OCI-LY3 (cell line): ENCODE data around the gene PPM1A.

ENCODE experiments used
- H2AFZ ChIP-seq: fragments of 200-600, 300-600 bp; shearing (Covaris generic); 2 replicates; pipeline ENCODE4 v1.6.0; 2014; ENCODE audit warnings: antibody characterized with exemption, low read depth, low read length
- H3K27ac ChIP-seq: fragments of 200-600, 300-600 bp; sonication (generic); 2 replicates; pipeline ENCODE4 v1.5.1; 2014; ENCODE audit warnings: mild to moderate bottlenecking, low read length, moderate library complexity, mixed read lengths
- H3K27me3 ChIP-seq: fragments of 200-600, 300-600 bp; sonication (generic); 2 replicates; pipeline ENCODE4 v1.6.1; 2014; ENCODE audit warnings: low read depth, low read length, mixed read lengths
- H3K36me3 ChIP-seq: fragments of 200-600, 300-600 bp; sonication (generic); replicated peaks from 2 replicates; pipeline ENCODE3; 2014; ENCODE audit warnings: low read depth, low read length, mixed read lengths
- H3K4me1 ChIP-seq: fragments of 300-600, 200-600 bp; sonication (generic); 2 replicates; pipeline ENCODE4 v1.6.1; 2014; ENCODE audit warnings: low read length, mixed read lengths
- H3K4me2 ChIP-seq: fragments of 200-600, 300-600 bp; sonication (generic); 2 replicates; pipeline ENCODE4 v1.6.1; 2014; ENCODE audit warnings: low read length, mixed read lengths
- H3K4me3 ChIP-seq: fragments of 300-600, 200-600 bp; sonication (generic); 2 replicates; pipeline ENCODE4 v1.5.1; 2014; ENCODE audit warnings: antibody characterized with exemption, mild to moderate bottlenecking, low read length, moderate library complexity
- H3K79me2 ChIP-seq: fragments of 300-600, 200-600 bp; shearing (Covaris generic); 2 replicates; pipeline ENCODE4 v1.6.1; 2014; ENCODE audit warnings: mild to moderate bottlenecking, low read length, mixed read lengths
- H3K9ac ChIP-seq: fragments of 300-600, 200-600 bp; shearing (Covaris generic); 2 replicates; pipeline ENCODE4 v1.6.0; 2014; ENCODE audit warnings: mild to moderate bottlenecking, low read length, moderate library complexity
- H3K9me3 ChIP-seq: fragments of 200-600, 300-600 bp; shearing (Covaris generic); 2 replicates; pipeline ENCODE4 v1.6.1; 2014; ENCODE audit warnings: low read length, mixed read lengths; ENCODE audit not compliant: insufficient read depth
- H4K20me1 ChIP-seq: fragments of 200-600, 300-600 bp; sonication (generic); 2 replicates; pipeline ENCODE4 v1.6.1; 2016; ENCODE audit warnings: low read length, mixed read lengths; ENCODE audit not compliant: insufficient read depth
- CTCF ChIP-seq: fragments of 200-600, 300-600 bp; sonication (generic); IDR thresholded peaks from 2 replicates; pipeline ENCODE4 v1.5.1; 2014; ENCODE audit warnings: antibody characterized with exemption, low read length, low read depth
- EZH2phosphoT487 ChIP-seq: fragments of 200-600 bp; shearing (Covaris generic); IDR thresholded peaks from 2 replicates; pipeline ENCODE4 v1.6.1; 2018; ENCODE audit warnings: antibody characterized with exemption, mixed run types, low read depth

The PPM1A gene

DNA sequence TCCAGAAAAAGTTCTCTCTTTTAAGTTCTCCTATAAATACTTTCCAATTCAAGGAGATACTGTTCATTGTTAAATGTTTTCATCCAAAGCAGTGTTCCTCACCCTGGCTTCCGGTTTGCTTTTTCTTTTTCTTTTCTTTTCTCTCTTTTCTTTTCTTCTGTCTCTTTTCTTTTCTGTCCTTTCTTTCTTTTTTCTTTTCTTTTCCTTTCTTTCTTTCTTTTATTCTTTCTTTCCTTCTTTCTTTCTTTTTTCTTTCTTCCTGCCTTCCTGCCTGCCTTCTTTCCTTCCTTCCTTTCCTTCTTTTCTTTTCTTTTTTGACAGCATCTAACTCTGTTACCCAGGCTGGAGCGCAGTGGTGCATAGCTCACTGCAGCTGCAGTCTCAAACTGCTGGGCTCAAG is 75.8 kb downstream of the PPM1A start:
- H3K79me2 ChIP-seq, result no peaks in the 10 kb centered on the region
- no peaks in the 10 kb centered on the region for H4K20me1 ChIP-seq
- H3K4me3 ChIP-seq, result no peak overlapping the region
- no peak overlapping the region for H3K4me2 ChIP-seq
- no peaks in the 10 kb centered on the region for H3K9me3 ChIP-seq
- no peaks in the 10 kb centered on the region for H3K36me3 ChIP-seq
- H3K27ac ChIP-seq, result no peak overlapping the region
- H3K27me3 ChIP-seq, result peaks cover 14% of the 10 kb centered on the region; the same call in 1 of the 2 replicates
- no peak overlapping the region for H3K9ac ChIP-seq
- peaks cover 12% of the 10 kb centered on the region for H3K4me1 ChIP-seq
- TF ChIP-seq CTCF (no peak), EZH2phosphoT487 (no peak)
- no peak overlapping the region for H2AFZ ChIP-seq

- Histone ChIP-seq H2AFZ (no peak overlapping the region), H3K4me3 (no peak overlapping the region), H3K4me2 (no peak overlapping the region), H4K20me1 (no peaks in the 10 kb centered on the region), H3K79me2 (no peaks in the 10 kb centered on the region), H3K9ac (no peak overlapping the region), H3K9me3 (no peaks in the 10 kb centered on the region), H3K4me1 (peaks cover 17% of the 10 kb centered on the region), H3K36me3 (no peaks in the 10 kb centered on the region), H3K27me3 (peaks cover 14% of the 10 kb centered on the region; the same call in 1 of the 2 replicates), H3K27ac (no peak overlapping the region)
- TF ChIP-seq CTCF, result no peak
- no peak for TF ChIP-seq EZH2phosphoT487
Measured at GRCh38 chr14:60326274-60326673, 77.3 kb downstream of the PPM1A start.

DNA sequence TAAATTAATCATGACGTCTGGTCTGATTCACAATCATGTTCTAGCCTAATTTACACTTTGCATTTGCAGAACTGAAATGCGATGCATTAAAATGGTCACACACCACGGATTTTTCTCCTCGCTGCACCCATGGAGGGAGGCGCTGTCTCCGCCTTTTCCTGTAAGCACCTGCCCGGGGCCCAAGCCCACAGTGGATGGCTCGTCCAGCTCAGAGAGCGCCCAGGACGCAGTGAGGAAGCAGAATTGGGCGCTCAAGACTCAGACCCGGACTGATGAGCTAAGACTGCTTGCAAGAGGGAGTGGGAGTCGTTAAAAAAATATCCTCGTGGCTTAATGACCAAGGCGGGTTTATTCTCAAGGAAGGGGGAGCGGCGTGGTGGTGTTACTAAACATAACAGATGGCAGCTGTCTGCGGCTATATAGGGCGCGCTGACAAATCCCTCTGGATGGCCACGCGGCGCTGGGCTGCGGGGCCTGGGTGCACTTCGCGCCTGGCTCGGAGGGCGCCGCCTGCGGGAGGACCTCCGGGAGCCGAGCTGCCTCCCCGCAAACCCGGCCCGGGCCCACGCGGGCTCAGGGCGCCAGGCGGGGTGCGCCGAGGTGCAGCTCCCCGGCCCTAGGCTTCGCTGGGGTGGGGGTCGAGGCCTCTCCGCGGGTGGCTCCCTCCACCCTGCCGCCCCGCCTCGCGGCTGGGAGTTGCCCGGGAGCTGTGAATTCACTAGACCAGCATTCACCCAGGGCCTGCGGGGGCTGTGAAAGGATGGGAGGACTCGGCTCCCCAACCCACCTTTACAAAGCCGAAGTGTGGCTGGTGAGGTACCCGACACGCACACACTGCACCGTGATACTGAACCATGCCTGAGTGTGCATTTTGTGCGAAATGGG is 78.7 kb downstream of the PPM1A start:
- Histone ChIP-seq H3K4me2 (peak overlapping the region; percentile 78), H3K27me3 (peaks cover 14% of the 10 kb centered on the region; the same call in 1 of the 2 replicates), H3K4me3 (peak overlapping the region; percentile 78), H3K79me2 (no peaks in the 10 kb centered on the region), H3K4me1 (peaks cover 25% of the 10 kb centered on the region), H2AFZ (peak overlapping the region; percentile 53), H3K27ac (peak overlapping the region; percentile 49), H4K20me1 (no peaks in the 10 kb centered on the region), H3K9me3 (no peaks in the 10 kb centered on the region), H3K36me3 (no peaks in the 10 kb centered on the region), H3K9ac (peak overlapping the region; percentile 82)
- TF ChIP-seq EZH2phosphoT487, result no peak
- peak; percentile 16 for TF ChIP-seq CTCF

- peak overlapping the region; percentile 78 for H3K4me2 ChIP-seq
- TF ChIP-seq EZH2phosphoT487 (no peak), CTCF (peak; percentile 16)
- peaks cover 27% of the 10 kb centered on the region for H3K4me1 ChIP-seq
- no peak overlapping the region for H3K27ac ChIP-seq
- no peaks in the 10 kb centered on the region for H4K20me1 ChIP-seq
- H3K4me3 ChIP-seq, result peak overlapping the region; percentile 78
- no peaks in the 10 kb centered on the region for H3K9me3 ChIP-seq
- H3K79me2 ChIP-seq, result no peaks in the 10 kb centered on the region
- peaks cover 23% of the 10 kb centered on the region for H3K27me3 ChIP-seq
- peak overlapping the region; percentile 82 for H3K9ac ChIP-seq
- H3K36me3 ChIP-seq, result no peaks in the 10 kb centered on the region
- no peak overlapping the region for H2AFZ ChIP-seq
Measured at GRCh38 chr14:60328583-60328982, 79.6 kb downstream of the PPM1A start.
